Measurements from ENCODE around the gene OTOG.

Gene OTOG

GRCh38 chr11:17694494-17695110 lies 147.5 kb downstream of the OTOG start:
- H3K4me3 ChIP-seq (ENCODE audit: low read length): no peak overlapping the region
- H3K9me3 ChIP-seq (ENCODE audit: insufficient read depth, low read depth, low read length): no peaks in the 10 kb centered on the region
- H3K27me3 ChIP-seq (ENCODE audit: insufficient read depth, low read length): peaks cover 79% of the 10 kb centered on the region
- H3K9ac ChIP-seq (ENCODE audit: low read depth, low read length): no peak overlapping the region
- no peaks in the 10 kb centered on the region for H3K36me3 ChIP-seq (ENCODE audit: insufficient read depth, low read length)
- 92% methylated on average over 10 of the region's 10 CpGs for WGBS
- H3K27ac ChIP-seq (ENCODE audit: low read depth, low read length): no peak overlapping the region
- H3K4me1 ChIP-seq (ENCODE audit: insufficient read depth, low read length): no peaks in the 10 kb centered on the region

GRCh38 chr11:17695454-17696441 lies 148.7 kb downstream of the OTOG start:
- Histone ChIP-seq H3K27ac (ENCODE audit: low read depth, low read length) (no peak overlapping the region), H3K36me3 (ENCODE audit: insufficient read depth, low read length) (no peaks in the 10 kb centered on the region), H3K4me1 (ENCODE audit: insufficient read depth, low read length) (no peaks in the 10 kb centered on the region), H3K27me3 (ENCODE audit: insufficient read depth, low read length) (peaks cover 76% of the 10 kb centered on the region), H3K4me3 (ENCODE audit: low read length) (peak overlapping the region; percentile 34), H3K9ac (ENCODE audit: low read depth, low read length) (no peak overlapping the region), H3K9me3 (ENCODE audit: insufficient read depth, low read depth, low read length) (no peaks in the 10 kb centered on the region)
- whole genome bisulfite sequencing: 15% methylated on average over 68 of the region's 68 CpGs

- 87% methylated on average over 5 of the region's 5 CpGs for WGBS
- no peaks in the 10 kb centered on the region for H3K36me3 ChIP-seq (ENCODE audit: insufficient read depth, low read length)
Measured at GRCh38 chr11:17696741-17697140, 149.7 kb downstream of the OTOG start.

More at GRCh38 chr11:17696741-17697140, 149.7 kb downstream of the OTOG start:
- H3K9me3 ChIP-seq (ENCODE audit: insufficient read depth, low read depth, low read length): no peaks in the 10 kb centered on the region
- H3K9ac ChIP-seq (ENCODE audit: low read depth, low read length): no peak overlapping the region
- no peaks in the 10 kb centered on the region for H3K4me1 ChIP-seq (ENCODE audit: insufficient read depth, low read length)
- no peak overlapping the region for H3K4me3 ChIP-seq (ENCODE audit: low read length)
- H3K27me3 ChIP-seq (ENCODE audit: insufficient read depth, low read length): peaks cover 68% of the 10 kb centered on the region
- H3K27ac ChIP-seq (ENCODE audit: low read depth, low read length): no peak overlapping the region

Measured in HUES64 (cell line).